LNCAP (cell line): ENCODE measurements around the gene CDC42BPA.

Experiments used
- TF ChIP-seq, protein P1 (sequence below): fragments of 450-650 bp; IDR thresholded peaks from 2 replicates; pipeline ENCODE4 v1.5.1; 2017; ENCODE audit warnings: mild to moderate bottlenecking

Gene CDC42BPA

DNA sequence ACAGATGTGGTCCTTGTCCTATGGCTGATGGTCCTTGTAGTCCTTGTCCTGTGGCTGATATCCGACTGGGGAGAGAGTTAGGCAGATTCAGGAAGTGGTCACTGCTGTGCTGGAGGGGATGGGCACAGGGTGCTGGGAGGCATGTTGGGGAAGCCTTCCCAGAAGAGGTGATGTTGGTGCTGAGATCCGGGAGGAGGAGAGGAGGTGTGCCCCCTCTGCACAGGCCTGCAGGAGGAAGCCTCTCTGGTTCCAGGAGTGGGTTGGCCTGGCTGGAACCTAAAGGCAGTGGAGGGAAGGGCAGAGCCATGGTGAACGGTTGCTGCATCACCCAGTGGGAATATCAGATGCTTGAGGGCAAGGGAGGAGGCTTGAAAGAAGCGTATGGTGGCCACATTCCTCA lies 363.5 kb downstream of the CDC42BPA start:
- TF ChIP-seq, protein P1, sequence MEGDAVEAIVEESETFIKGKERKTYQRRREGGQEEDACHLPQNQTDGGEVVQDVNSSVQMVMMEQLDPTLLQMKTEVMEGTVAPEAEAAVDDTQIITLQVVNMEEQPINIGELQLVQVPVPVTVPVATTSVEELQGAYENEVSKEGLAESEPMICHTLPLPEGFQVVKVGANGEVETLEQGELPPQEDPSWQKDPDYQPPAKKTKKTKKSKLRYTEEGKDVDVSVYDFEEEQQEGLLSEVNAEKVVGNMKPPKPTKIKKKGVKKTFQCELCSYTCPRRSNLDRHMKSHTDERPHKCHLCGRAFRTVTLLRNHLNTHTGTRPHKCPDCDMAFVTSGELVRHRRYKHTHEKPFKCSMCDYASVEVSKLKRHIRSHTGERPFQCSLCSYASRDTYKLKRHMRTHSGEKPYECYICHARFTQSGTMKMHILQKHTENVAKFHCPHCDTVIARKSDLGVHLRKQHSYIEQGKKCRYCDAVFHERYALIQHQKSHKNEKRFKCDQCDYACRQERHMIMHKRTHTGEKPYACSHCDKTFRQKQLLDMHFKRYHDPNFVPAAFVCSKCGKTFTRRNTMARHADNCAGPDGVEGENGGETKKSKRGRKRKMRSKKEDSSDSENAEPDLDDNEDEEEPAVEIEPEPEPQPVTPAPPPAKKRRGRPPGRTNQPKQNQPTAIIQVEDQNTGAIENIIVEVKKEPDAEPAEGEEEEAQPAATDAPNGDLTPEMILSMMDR: no peak

DNA sequence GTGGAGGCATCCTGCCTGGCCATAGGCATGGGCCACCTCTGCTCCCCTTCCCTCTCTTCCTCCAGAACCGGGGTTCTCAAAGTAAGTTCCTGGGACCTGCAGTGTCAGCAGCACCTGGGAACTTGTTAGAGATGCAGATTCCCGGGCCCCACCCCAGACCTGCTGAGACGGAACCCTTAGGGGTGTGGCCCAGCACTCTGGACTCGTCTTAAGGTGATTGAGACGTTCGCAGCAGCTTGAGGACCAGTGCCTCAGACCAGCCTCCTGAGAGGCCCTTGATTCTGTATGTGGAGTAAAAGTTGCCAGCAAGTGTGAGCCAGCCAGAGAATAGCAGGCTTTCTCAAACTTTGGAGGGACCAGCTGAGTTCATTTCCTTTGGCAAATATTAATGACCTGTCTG lies 364.0 kb downstream of the CDC42BPA start:
- TF ChIP-seq, protein P1: no peak

DNA sequence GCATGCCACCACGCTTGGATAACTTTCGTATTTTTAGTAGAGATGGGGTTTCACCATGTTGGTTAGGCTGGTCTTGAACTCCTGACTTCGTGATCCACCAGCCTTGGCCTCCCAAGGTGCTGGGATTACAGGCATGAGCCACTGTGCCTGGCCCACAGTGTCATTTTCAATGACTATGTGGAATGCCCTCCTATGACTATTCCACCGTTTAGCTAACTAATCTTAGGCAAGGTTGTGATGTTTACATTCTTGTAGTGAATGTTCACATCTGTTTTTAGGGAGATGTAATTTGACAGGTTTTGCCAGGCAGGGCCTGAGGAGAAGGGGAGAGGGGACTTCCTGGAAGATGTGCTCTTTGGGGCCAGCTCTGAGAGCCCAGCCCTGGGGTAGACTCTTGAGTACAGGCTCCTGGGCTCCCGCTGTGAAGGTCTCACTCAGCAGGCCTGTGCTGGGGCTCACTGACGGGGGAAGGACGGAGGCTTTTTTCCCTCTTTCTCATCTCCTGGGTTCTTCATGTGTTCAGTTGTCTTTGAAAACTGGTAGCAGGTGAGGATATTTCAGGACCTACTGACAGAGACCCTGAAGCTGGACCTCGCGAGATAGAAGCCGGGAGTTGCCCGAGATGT lies 365.0 kb downstream of the CDC42BPA start:
- TF ChIP-seq, protein P1: no peak

DNA sequence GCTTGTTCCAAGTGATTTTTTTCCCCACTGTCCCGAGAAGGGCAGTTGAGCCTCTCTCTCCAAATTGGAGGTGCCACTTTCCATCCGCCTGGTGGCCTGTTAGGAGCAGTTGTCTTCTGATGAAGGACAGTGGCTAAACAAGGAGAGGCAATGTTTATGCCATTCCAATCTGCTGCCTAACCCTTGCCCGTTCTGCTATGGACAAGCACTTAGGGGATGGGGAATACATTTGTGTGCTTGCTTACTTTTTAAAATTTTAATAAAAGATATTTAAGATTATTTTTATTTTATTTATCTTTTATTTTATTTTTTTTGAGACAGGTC lies 366.2 kb downstream of the CDC42BPA start:
- TF ChIP-seq, protein P1: no peak

DNA sequence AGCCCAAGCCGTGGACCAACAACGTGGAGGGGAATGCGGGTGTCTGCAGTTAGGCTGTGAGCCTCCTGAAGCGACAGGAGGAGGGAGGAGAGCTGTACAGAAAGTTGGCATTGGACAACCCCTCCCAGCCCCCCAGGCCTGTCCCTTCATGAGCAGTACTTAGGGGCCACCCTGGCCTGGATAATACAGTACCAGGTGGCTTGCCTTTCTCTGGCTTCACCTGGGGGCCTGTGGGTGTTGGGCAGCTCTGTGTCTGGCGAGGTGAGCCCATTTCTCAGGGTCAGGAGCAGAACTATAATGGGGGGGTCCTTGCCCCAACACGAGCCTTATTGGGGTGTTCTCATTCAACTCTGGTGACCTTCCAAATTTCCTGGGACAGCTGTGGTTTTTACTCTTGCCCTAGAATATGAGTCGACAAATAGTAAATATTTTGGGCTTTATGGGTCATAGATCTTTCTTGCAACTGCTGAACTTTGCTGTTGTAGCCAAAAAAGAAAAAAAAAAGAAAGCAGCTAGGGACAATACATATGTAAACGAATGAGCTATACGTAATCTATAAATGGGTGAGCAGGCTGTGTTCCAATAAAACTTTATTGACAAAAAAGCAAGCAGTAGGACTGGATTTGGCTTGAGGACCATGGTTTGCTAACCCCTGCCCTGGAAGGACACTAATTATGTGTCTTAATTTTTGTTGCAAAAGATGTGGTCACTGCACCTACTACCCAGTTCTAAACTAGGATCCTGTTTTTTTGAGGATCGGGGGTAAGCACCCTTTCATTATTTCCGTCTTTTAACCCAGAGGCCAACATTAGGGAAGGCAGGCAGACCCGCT lies 366.8 kb downstream of the CDC42BPA start:
- TF ChIP-seq, protein P1: no peak

DNA sequence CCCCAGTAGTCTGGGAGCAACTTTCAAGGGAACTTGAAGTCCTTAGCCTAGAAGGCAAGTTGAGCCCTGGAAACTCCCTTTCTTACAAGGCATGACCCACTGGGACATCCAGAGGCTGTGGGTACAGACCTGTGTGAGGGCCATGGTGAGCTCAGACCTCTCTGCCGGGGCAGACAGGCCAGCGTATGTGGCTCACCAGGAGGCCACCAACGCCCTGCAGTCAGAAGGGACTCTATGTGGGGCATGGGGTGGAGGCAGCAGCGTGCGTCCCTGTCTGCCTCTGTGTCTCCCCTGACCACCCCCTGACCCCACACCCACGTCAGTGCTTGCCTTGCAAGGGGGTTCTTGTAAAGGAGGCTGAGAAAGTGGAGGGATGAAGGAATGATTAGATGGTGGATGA lies 367.4 kb downstream of the CDC42BPA start:
- TF ChIP-seq, protein P1: no peak

DNA sequence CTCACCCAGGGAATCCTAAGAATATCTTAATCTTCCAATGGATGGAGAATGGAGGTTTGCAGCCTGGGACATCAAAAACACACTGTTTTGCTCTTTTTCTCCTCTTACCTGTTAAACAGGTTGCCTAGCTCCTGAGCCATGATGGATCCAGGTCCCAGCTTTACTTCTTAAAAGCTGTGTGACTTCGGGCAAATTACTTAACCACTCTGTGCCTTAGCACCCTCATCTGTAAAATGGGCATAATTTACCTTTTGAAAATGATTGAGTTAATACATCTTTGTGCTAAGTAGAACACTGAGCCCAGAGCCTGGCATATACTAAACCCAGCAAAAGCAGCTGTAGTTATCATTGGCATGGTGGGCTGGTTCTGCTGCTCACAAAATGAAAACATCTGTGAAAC lies 368.0 kb downstream of the CDC42BPA start:
- TF ChIP-seq, protein P1: no peak
